ENCODE results near the gene DBNDD1.

DNA sequence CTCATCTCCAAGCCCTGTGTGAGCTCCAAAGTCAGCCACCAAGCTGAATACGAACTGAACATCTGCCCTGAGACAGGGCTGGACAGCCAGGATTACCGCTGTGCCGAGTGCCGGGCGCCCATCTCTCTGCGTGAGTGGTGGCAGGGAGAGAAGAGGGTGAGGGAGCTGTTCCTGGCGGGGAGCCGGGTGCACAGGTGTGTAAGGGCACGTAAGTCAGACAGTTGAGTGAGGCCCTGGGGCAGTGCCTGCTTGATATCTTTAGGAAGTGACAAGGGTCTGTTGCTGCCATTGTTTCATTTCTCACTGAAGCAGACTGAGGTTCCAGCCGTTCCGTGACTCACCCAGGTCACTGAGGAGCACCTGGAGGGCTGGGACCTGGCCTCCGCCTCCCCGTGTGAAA lies 58.3 kb downstream of the DBNDD1 start:
- TF ChIP-seq GATA2 (IDR thresholded peaks at IDR 0.05; ENCODE audit: low read depth, low read length) (no peak), GATA3 (IDR thresholded peaks at IDR 0.05; ENCODE audit: low read depth, low read length) (no peak)

All from SH-SY5Y (cell line).